ENCODE measurements around the gene GIGYF2. TPM values are rescaled to one million over a fixed set of nuclear protein-coding genes. Genes with fewer than 3 reads are reported as not detected.

Gene GIGYF2
- polyA plus RNA-seq, 2 of the 4 experiments (the other 2 are of a cell fraction): 31.2 to 46.3 TPM

- Histone ChIP-seq H3K9me3 (no peaks in the 10 kb centered on the region), H3K4me1 (peaks cover 33% of the 10 kb centered on the region), H3K27ac (0 out of 6 replicates have a peak overlapping the region, but pooled peaks of 1 of the 2 experiments have one; percentile 13), H3K4me3 (no peak overlapping the region), H3K4me2 (no peak overlapping the region)
- ATAC-seq: no peak
- WGBS (ENCODE audit: missing lambda C conversion rate): 89% methylated on average over 11 of the region's 20 CpGs
- FAIRE-seq: no peak
- DNase-seq (ENCODE audit: low read depth in 1 of 2, low spot score in 1 of 2): no peak
- ChIA-PET POLR2A (interaction anchor here (0.6 kb wide), 1 partner anchor 371 kb away, joined by 3 read pairs; no protein-coding TSS in a partner anchor), CTCF (interaction anchor here (1.1 to 2.1 kb wide), 3 partner anchors 29 to 172 kb away, joined by 3 to 10 read pairs (median 6); no protein-coding TSS in a partner anchor)
- TF ChIP-seq, protein P1, sequence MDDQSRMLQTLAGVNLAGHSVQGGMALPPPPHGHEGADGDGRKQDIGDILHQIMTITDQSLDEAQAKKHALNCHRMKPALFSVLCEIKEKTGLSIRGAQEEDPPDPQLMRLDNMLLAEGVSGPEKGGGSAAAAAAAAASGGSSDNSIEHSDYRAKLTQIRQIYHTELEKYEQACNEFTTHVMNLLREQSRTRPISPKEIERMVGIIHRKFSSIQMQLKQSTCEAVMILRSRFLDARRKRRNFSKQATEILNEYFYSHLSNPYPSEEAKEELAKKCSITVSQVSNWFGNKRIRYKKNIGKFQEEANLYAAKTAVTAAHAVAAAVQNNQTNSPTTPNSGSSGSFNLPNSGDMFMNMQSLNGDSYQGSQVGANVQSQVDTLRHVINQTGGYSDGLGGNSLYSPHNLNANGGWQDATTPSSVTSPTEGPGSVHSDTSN (IDR thresholded peaks at IDR 0.05): no peak
- no peak for TF ChIP-seq E2F6 (IDR thresholded peaks at IDR 0.05; ENCODE audit: borderline replicate concordance, low read depth)
- TF ChIP-seq JUN (IDR thresholded peaks at IDR 0.05): no peak
- no peak for TF ChIP-seq SMC3 (IDR thresholded peaks at IDR 0.05)
- TF ChIP-seq HMGXB4 (CRISPR knock-in tag; IDR thresholded peaks at IDR 0.05; ENCODE audit: borderline replicate concordance): no peak
- TF ChIP-seq TFCP2L1 (CRISPR knock-in tag; IDR thresholded peaks at IDR 0.05): no peak
- TF ChIP-seq POLR2A (IDR thresholded peaks at IDR 0.05; ENCODE audit: low read length): no peak
- TF ChIP-seq NPAS2 (CRISPR knock-in tag; IDR thresholded peaks at IDR 0.05; ENCODE audit: borderline replicate concordance): no peak
- no peak for TF ChIP-seq CHD4 (IDR thresholded peaks at IDR 0.05; ENCODE audit: borderline replicate concordance)
- TF ChIP-seq HOXB5 (CRISPR knock-in tag; IDR thresholded peaks at IDR 0.05): no peak
Measured at GRCh38 chr2:232882505-232883115, 185.5 kb downstream of the GIGYF2 start.

GRCh38 chr2:232883116-232883721 is 186.1 kb downstream of the GIGYF2 start:
- H3K27ac ChIP-seq: no peak overlapping the region
- H3K4me3 ChIP-seq: no peak overlapping the region
- H3K4me2 ChIP-seq: no peak overlapping the region
- ChIA-PET CTCF (interaction anchor here (0.8 to 2.1 kb wide), 4 partner anchors 30 to 170 kb away, joined by 3 to 10 read pairs (median 4); no protein-coding TSS in a partner anchor), POLR2A (no interaction called here)
- no peak for FAIRE-seq
- H3K4me1 ChIP-seq: peaks cover 27% of the 10 kb centered on the region
- DNase-seq (ENCODE audit: low read depth in 1 of 2, low spot score in 1 of 2): no peak
- no peak for ATAC-seq
- TF ChIP-seq EHF (CRISPR knock-in tag; IDR thresholded peaks at IDR 0.05) (no peak), PHF8 (IDR thresholded peaks at IDR 0.05; ENCODE audit: borderline replicate concordance, low read depth) (no peak), JUN (IDR thresholded peaks at IDR 0.05) (no peak), BCL3 (IDR thresholded peaks at IDR 0.05) (no peak), MAFK (IDR thresholded peaks at IDR 0.05; ENCODE audit: partially characterized antibody) (no peak), NFE2L2 (conservative IDR thresholded peaks at IDR 0.05; ENCODE audit: low read length) (no peak), FOSL2 (IDR thresholded peaks at IDR 0.05) (no peak), FOSL2 (CRISPR knock-in tag; IDR thresholded peaks at IDR 0.05) (no peak), HOXA7 (CRISPR knock-in tag; IDR thresholded peaks at IDR 0.05) (no peak)
- TF ChIP-seq, protein P2, sequence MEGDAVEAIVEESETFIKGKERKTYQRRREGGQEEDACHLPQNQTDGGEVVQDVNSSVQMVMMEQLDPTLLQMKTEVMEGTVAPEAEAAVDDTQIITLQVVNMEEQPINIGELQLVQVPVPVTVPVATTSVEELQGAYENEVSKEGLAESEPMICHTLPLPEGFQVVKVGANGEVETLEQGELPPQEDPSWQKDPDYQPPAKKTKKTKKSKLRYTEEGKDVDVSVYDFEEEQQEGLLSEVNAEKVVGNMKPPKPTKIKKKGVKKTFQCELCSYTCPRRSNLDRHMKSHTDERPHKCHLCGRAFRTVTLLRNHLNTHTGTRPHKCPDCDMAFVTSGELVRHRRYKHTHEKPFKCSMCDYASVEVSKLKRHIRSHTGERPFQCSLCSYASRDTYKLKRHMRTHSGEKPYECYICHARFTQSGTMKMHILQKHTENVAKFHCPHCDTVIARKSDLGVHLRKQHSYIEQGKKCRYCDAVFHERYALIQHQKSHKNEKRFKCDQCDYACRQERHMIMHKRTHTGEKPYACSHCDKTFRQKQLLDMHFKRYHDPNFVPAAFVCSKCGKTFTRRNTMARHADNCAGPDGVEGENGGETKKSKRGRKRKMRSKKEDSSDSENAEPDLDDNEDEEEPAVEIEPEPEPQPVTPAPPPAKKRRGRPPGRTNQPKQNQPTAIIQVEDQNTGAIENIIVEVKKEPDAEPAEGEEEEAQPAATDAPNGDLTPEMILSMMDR (IDR thresholded peaks at IDR 0.05): no peak
- TF ChIP-seq, protein P1 (IDR thresholded peaks at IDR 0.05): no peak
- 97% methylated on average over 13 of the region's 29 CpGs for WGBS (ENCODE audit: missing lambda C conversion rate)
- no peaks in the 10 kb centered on the region for H3K9me3 ChIP-seq

Measured in A549 (cell line).